Osteoblast (primary cell): ENCODE results near the gene TLE3. TPM values are rescaled to one million over a fixed set of nuclear protein-coding genes. Genes with fewer than 3 reads are reported as not detected.

ENCODE experiments used
- DNase-seq: peaks from one replicate; pipeline ENCODE4 v3.0.0; 2011; ENCODE audit warnings: low spot score, mixed read lengths; ENCODE audit not compliant: insufficient read length; ENCODE audit errors: missing footprints
- H2AFZ ChIP-seq: 2 replicates; pipeline ENCODE4 v1.6.0; 2011; ENCODE audit warnings: mild to moderate bottlenecking, low read length
- H3K27ac ChIP-seq: 2 replicates; pipeline ENCODE4 v1.5.1; 2011; ENCODE audit warnings: mild to moderate bottlenecking, low read depth, low read length, moderate library complexity
- H3K27me3 ChIP-seq: 2 replicates; pipeline ENCODE4 v1.6.0; 2012; ENCODE audit warnings: mild to moderate bottlenecking, control low read depth, inconsistent platforms, low read length, moderate library complexity; ENCODE audit not compliant: insufficient read depth
- H3K36me3 ChIP-seq: 2 replicates; pipeline ENCODE4 v1.5.1; 2011; ENCODE audit warnings: mild to moderate bottlenecking, low read length, control low read depth, moderate library complexity; ENCODE audit not compliant: insufficient read depth
- H3K4me1 ChIP-seq: 2 replicates; pipeline ENCODE4 v1.5.1; 2011; ENCODE audit warnings: mild to moderate bottlenecking, low read length, control low read depth, moderate library complexity; ENCODE audit not compliant: insufficient read depth
- H3K4me2 ChIP-seq: 2 replicates; pipeline ENCODE4 v1.6.0; 2011; ENCODE audit warnings: mild to moderate bottlenecking, low read length; ENCODE audit not compliant: insufficient read depth
- H3K4me3 ChIP-seq: fragments of 200-600 bp; sonication (generic); 3 replicates; pipeline ENCODE4 v1.5.1; 2012; ENCODE audit warnings: mild to moderate bottlenecking, low read length, inconsistent platforms; ENCODE audit not compliant: insufficient read depth
- H3K79me2 ChIP-seq: 2 replicates; pipeline ENCODE4 v1.6.0; 2012; ENCODE audit warnings: mild to moderate bottlenecking, low read length, control low read depth, inconsistent platforms; ENCODE audit not compliant: insufficient read depth
- H3K9me3 ChIP-seq: 2 replicates; pipeline ENCODE4 v1.5.1; 2011; ENCODE audit warnings: low read depth, low read length, control low read depth
- H4K20me1 ChIP-seq: 2 replicates; pipeline ENCODE4 v1.6.0; 2012; ENCODE audit warnings: mild to moderate bottlenecking, low read length, control low read depth; ENCODE audit not compliant: insufficient read depth
- CTCF ChIP-seq: IDR thresholded peaks from 2 replicates; pipeline ENCODE4 v1.5.1; 2011; ENCODE audit warnings: mild to moderate bottlenecking, low read depth, low read length, moderate library complexity; ENCODE audit errors: extremely low read depth
- total RNA-seq: library from RNA; depleted of rRNA; stranded (reverse); fragments of >200 nt; gene quantifications from 2 replicates; pipeline ENCODE4 v1.2.3, GENCODE V29; 2012

Gene TLE3
- total RNA-seq, 1 donor, result 29.7 TPM

GRCh38 chr15:70032509-70032908 is 65.2 kb downstream of the TLE3 start:
- H3K27ac ChIP-seq, result no peak overlapping the region
- H3K9me3 ChIP-seq, result no peaks in the 10 kb centered on the region
- TF ChIP-seq CTCF, result no peak
- DNase-seq, result no peak
- H3K4me3 ChIP-seq, result no peak overlapping the region
- H3K79me2 ChIP-seq, result no peaks in the 10 kb centered on the region
- no peak overlapping the region for H2AFZ ChIP-seq
- H3K36me3 ChIP-seq, result no peaks in the 10 kb centered on the region
- H3K4me1 ChIP-seq, result no peaks in the 10 kb centered on the region
- H3K27me3 ChIP-seq, result peaks cover 46% of the 10 kb centered on the region
- H3K4me2 ChIP-seq, result no peak overlapping the region
- no peaks in the 10 kb centered on the region for H4K20me1 ChIP-seq

- H4K20me1 ChIP-seq, result no peaks in the 10 kb centered on the region
- H3K27ac ChIP-seq, result no peak overlapping the region
- peaks cover 46% of the 10 kb centered on the region for H3K27me3 ChIP-seq
- H3K4me1 ChIP-seq, result no peaks in the 10 kb centered on the region
- no peak overlapping the region for H3K4me2 ChIP-seq
- no peak for TF ChIP-seq CTCF
- H3K9me3 ChIP-seq, result no peaks in the 10 kb centered on the region
- H3K4me3 ChIP-seq, result no peak overlapping the region
- DNase-seq, result no peak
- no peaks in the 10 kb centered on the region for H3K36me3 ChIP-seq
- H3K79me2 ChIP-seq, result no peaks in the 10 kb centered on the region
- no peak overlapping the region for H2AFZ ChIP-seq
These were observed 66.0 kb downstream of the TLE3 start for GRCh38 chr15:70031713-70032112.

GRCh38 chr15:70031261-70031660 is 66.5 kb downstream of the TLE3 start:
- H3K4me3 ChIP-seq, result no peak overlapping the region
- H3K9me3 ChIP-seq, result no peaks in the 10 kb centered on the region
- no peaks in the 10 kb centered on the region for H4K20me1 ChIP-seq
- no peak overlapping the region for H3K27ac ChIP-seq
- H3K79me2 ChIP-seq, result no peaks in the 10 kb centered on the region
- H3K36me3 ChIP-seq, result no peaks in the 10 kb centered on the region
- no peak overlapping the region for H3K4me2 ChIP-seq
- DNase-seq, result no peak
- no peak overlapping the region for H2AFZ ChIP-seq
- H3K4me1 ChIP-seq, result no peaks in the 10 kb centered on the region
- peaks cover 46% of the 10 kb centered on the region for H3K27me3 ChIP-seq
- TF ChIP-seq CTCF, result no peak

- Histone ChIP-seq H3K9me3 (no peaks in the 10 kb centered on the region), H4K20me1 (no peaks in the 10 kb centered on the region), H3K36me3 (no peaks in the 10 kb centered on the region), H3K4me2 (no peak overlapping the region), H2AFZ (no peak overlapping the region), H3K27ac (no peak overlapping the region), H3K4me1 (no peaks in the 10 kb centered on the region), H3K27me3 (peaks cover 47% of the 10 kb centered on the region), H3K4me3 (no peak overlapping the region), H3K79me2 (no peaks in the 10 kb centered on the region)
- TF ChIP-seq CTCF, result no peak
- no peak for DNase-seq
These were observed 66.9 kb downstream of the TLE3 start for GRCh38 chr15:70030851-70031250.
